ENCODE results near the gene MYO1G.

GRCh38 chr7:45021604-45022296 is 42.9 kb upstream of the MYO1G start:
- TF ChIP-seq, protein P1, sequence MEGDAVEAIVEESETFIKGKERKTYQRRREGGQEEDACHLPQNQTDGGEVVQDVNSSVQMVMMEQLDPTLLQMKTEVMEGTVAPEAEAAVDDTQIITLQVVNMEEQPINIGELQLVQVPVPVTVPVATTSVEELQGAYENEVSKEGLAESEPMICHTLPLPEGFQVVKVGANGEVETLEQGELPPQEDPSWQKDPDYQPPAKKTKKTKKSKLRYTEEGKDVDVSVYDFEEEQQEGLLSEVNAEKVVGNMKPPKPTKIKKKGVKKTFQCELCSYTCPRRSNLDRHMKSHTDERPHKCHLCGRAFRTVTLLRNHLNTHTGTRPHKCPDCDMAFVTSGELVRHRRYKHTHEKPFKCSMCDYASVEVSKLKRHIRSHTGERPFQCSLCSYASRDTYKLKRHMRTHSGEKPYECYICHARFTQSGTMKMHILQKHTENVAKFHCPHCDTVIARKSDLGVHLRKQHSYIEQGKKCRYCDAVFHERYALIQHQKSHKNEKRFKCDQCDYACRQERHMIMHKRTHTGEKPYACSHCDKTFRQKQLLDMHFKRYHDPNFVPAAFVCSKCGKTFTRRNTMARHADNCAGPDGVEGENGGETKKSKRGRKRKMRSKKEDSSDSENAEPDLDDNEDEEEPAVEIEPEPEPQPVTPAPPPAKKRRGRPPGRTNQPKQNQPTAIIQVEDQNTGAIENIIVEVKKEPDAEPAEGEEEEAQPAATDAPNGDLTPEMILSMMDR (IDR thresholded peaks at IDR 0.05): no peak
- no peak for TF ChIP-seq POLR2A (IDR thresholded peaks at IDR 0.05)
